Uterus (tissue), 4 donors: ENCODE results near the gene CHMP1A. TPM values are rescaled to one million over a fixed set of nuclear protein-coding genes. Genes with fewer than 3 reads are reported as not detected.
A peak's percentile ranks its signal among the peaks of the same experiment; 100 is the strongest.

ENCODE experiments used
- DNase-seq, 2 donors: peaks; one replicate each; pipeline ENCODE4 v3.0.0-alpha.2; 2019 to 2020
- H3K27ac ChIP-seq, 2 donors: fragments of 200-600 bp; sonication (generic); 1 replicate in 1 of 2; 2 replicates in 1 of 2; pipeline ENCODE4 v1.5.1; 2016 to 2018
- H3K27me3 ChIP-seq, 2 donors: fragments of 200-600 bp; sonication (generic); one replicate each; pipeline ENCODE4 v1.5.1; 2018 to 2019; ENCODE audit warnings: control low read depth in 1 of 2
- H3K36me3 ChIP-seq, 2 donors: fragments of 200-600 bp; sonication (generic); one replicate each; pipeline ENCODE4 v1.5.1; 2019; ENCODE audit warnings: control low read depth in 1 of 2
- H3K4me1 ChIP-seq, 2 donors: fragments of 200-600 bp; sonication (generic); one replicate each; pipeline ENCODE4 v1.5.1; 2018 to 2019; ENCODE audit warnings: control low read depth in 1 of 2
- H3K4me3 ChIP-seq, 2 donors: fragments of 200-600 bp; sonication (generic); 1 replicate in 1 of 2; 2 replicates in 1 of 2; pipeline ENCODE4 v1.5.1; 2018 to 2019; ENCODE audit warnings: mild to moderate bottlenecking in 1 of 2
- H3K9me3 ChIP-seq, 2 donors: fragments of 200-600 bp; sonication (generic); one replicate each; pipeline ENCODE4 v1.5.1; 2019; ENCODE audit warnings: control low read depth in 1 of 2
- CTCF ChIP-seq, 4 experiments: fragments of 200-600 bp in 2 of 4; fragments of 450-650 bp in 2 of 4; sonication (generic) in 2 of 4; IDR thresholded peaks; one replicate each; pipeline ENCODE4 v1.5.1; 2016 to 2019; ENCODE audit warnings: antibody characterized with exemption in 4 of 4, mild to moderate bottlenecking in 2 of 4, moderate library complexity in 1 of 4
- POLR2A ChIP-seq, 2 donors: fragments of 450-650 bp; IDR thresholded peaks; one replicate each; pipeline ENCODE4 v1.6.1; 2016; ENCODE audit warnings: antibody characterized with exemption in 2 of 2, mild to moderate bottlenecking in 1 of 2, moderate library complexity in 1 of 2
- intact Hi-C: fragments of 100-400 bp; cut with DNase I; formaldehyde crosslinking; loops from one replicate; pipeline ENCODE4 v1.15.1; 2023; ENCODE audit warnings: low total_unique reads
- total RNA-seq, 4 donors: library from RNA; depleted of rRNA in 3 of 4; stranded (reverse); fragments of >200 nt in 3 of 4; gene quantifications; one replicate each; pipeline versions ENCODE4 v1.1.0 to v1.2.4, GENCODE V29; 2014 to 2023
- donor health status: DM: yes; HTN: yes; CAD: no.

The CHMP1A gene
- total RNA-seq, 4 donors from 2014 or later, result 26.9 to 84.3 (median 58.7) TPM

- DNase-seq, result no peak
- intact Hi-C loops, result no loop called here
- TF ChIP-seq POLR2A (IDR thresholded peaks at IDR 0.05), result no peak
- no peak for TF ChIP-seq CTCF (IDR thresholded peaks at IDR 0.05)
These were observed 54.4 kb downstream of the CHMP1A start for GRCh38 chr16:89602952-89603590.

DNA sequence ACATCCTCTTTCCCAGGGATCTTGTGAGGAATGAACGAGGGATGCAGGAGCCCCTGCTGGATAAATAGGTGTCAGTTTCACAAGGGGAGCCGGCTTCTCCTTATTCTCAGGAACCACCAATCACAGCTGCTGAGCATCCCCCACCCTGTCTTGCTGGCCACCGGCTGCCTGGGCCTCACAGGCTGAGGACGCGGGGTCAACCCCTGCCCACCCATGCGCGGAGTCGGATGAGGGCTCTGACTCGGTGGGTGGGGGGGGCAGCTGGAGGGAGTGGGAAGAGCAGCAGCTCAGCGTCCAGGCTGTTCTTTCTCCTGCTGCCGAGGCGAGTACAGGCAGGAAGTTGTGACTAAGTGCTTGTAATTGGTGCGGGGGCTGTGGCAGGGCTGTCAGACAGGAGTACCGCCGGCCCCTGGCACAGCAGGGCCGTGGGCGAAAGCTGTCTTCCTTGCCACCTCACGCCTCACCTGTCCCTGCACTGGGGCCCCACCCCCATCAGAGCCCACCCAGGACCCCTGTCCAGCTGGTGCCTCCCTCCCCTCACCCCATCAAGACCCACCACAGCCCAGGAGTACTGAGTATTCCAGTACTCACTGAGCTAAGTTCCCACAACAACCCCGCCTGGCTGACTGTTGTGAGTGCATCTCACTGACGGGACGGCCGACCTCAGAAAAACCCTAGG is 55.1 kb downstream of the CHMP1A start:
- no peaks in the 10 kb centered on the region for H3K9me3 ChIP-seq
- peak; percentile 34 to 40 for DNase-seq
- no peaks in the 10 kb centered on the region for H3K4me1 ChIP-seq
- intact Hi-C loops, result no loop called here
- H3K27ac ChIP-seq, result no peak overlapping the region
- no peaks in the 10 kb centered on the region for H3K36me3 ChIP-seq
- H3K27me3 ChIP-seq, result no peaks in the 10 kb centered on the region
- no peak for TF ChIP-seq POLR2A (IDR thresholded peaks at IDR 0.05)
- TF ChIP-seq CTCF (IDR thresholded peaks at IDR 0.05), result no peak
- H3K4me3 ChIP-seq, result no peak overlapping the region

More at GRCh38 chr16:89602952-89603590, 54.4 kb downstream of the CHMP1A start:
- H3K4me1 ChIP-seq, result no peaks in the 10 kb centered on the region
- no peaks in the 10 kb centered on the region for H3K27me3 ChIP-seq
- no peaks in the 10 kb centered on the region for H3K36me3 ChIP-seq
- H3K27ac ChIP-seq, result no peak overlapping the region
- no peaks in the 10 kb centered on the region for H3K9me3 ChIP-seq
- H3K4me3 ChIP-seq, result no peak overlapping the region

DNA sequence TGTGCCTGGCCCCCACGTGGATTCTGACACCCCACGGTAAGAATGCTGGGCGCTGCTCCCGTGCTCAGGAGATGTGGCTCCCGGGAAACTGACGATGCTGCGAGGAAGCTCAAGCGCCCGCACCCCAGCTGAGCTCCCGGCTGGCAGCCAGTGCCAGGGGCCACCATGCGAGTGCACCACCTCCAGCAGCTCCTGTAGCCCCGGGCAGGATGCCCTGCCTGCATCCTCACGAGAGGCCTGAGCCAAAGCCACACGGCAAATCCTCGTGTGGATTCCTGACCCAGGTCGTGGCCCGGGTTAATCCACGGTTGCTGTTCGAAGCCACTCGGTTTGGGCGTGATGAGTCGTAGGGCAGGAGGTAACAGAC is 55.6 kb downstream of the CHMP1A start:
- no peaks in the 10 kb centered on the region for H3K27me3 ChIP-seq
- H3K4me3 ChIP-seq, result no peak overlapping the region
- no peak for DNase-seq
- H3K4me1 ChIP-seq, result no peaks in the 10 kb centered on the region
- no peaks in the 10 kb centered on the region for H3K9me3 ChIP-seq
- H3K36me3 ChIP-seq, result no peaks in the 10 kb centered on the region
- no peak for TF ChIP-seq CTCF (IDR thresholded peaks at IDR 0.05)
- intact Hi-C loops, result no loop called here
- no peak overlapping the region for H3K27ac ChIP-seq

DNA sequence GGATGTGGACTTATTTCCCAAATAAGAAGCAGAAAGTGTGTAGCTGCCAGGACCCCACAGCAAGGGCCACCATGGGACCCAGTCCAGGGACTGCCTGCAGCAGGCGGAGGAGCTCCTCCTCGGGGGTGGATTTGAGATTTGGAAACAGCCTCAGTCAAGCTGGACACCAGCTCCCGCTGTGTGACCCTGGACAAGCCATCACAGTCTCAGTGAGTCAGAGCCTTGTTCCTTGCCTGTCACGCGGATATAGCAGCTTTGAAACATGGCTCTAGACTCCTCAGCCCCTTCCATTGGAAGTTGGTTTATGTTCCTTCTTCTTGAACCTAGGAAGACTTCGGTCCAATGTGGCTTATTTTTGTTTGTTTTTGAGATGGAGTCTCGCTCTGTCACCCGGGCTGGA is 56.6 kb downstream of the CHMP1A start:
- Histone ChIP-seq H3K4me1 (no peaks in the 10 kb centered on the region), H3K4me3 (no peak overlapping the region), H3K36me3 (no peaks in the 10 kb centered on the region), H3K27me3 (no peaks in the 10 kb centered on the region), H3K27ac (no peak overlapping the region), H3K9me3 (no peaks in the 10 kb centered on the region)
- intact Hi-C loops, result no loop called here
- DNase-seq, result no peak
- no peak for TF ChIP-seq POLR2A (IDR thresholded peaks at IDR 0.05)
- no peak for TF ChIP-seq CTCF (IDR thresholded peaks at IDR 0.05)

DNA sequence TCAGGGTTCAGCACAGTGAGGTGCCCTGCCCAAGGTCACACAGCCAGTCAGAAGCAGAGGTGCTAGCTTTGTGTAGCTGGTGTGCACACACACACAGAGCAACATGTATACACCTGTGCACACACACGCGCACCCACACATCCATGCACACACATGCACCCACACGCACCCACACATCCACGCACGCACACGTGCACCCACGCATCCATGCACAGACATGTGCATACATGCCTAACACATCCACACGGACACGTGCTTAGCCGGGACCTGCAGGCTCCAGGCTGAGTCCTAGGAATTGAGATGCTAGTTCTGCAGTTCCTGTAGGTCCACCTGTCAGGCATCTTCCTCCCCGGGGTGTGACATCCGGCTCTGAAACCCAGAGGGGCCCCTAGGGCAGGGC is 57.1 kb downstream of the CHMP1A start:
- Histone ChIP-seq H3K9me3 (no peaks in the 10 kb centered on the region), H3K4me3 (no peak overlapping the region), H3K27ac (no peak overlapping the region), H3K4me1 (no peaks in the 10 kb centered on the region), H3K36me3 (no peaks in the 10 kb centered on the region), H3K27me3 (no peaks in the 10 kb centered on the region)
- no peak for TF ChIP-seq CTCF (IDR thresholded peaks at IDR 0.05)
- TF ChIP-seq POLR2A (IDR thresholded peaks at IDR 0.05), result no peak
- intact Hi-C loops, result no loop called here
- no peak for DNase-seq
